Natural killer cell (primary cell): ENCODE measurements around the gene RRBP1. TPM values are rescaled to one million over a fixed set of nuclear protein-coding genes. Genes with fewer than 3 reads are reported as not detected.
A peak's percentile ranks its signal among the peaks of the same experiment; 100 is the strongest.

Experiments used
- ATAC-seq, 3 donors: fragments of 150-1000 bp in 2 of 3; fragments of 200-7000 bp in 1 of 3; cut with Tn5 transposase; 1 replicate in 1 of 3; 2 replicates in 2 of 3; pipeline ENCODE4 v1.10.0; 2021; ENCODE audit warnings: mild to moderate bottlenecking in 2 of 3, moderate library complexity in 2 of 3
- DNase-seq, 2 donors: peaks; one replicate each; pipeline versions ENCODE4 v3.0.0 to v3.0.0-alpha.2; 2013 to 2021; ENCODE audit warnings: mixed read lengths in 1 of 2
- H3K27ac ChIP-seq: one replicate; pipeline ENCODE4 v1.5.1; 2013; ENCODE audit warnings: mild to moderate bottlenecking, low read length
- H3K27me3 ChIP-seq: one replicate; pipeline ENCODE4 v1.6.1; 2013; ENCODE audit warnings: low read length; ENCODE audit not compliant: control insufficient read depth, insufficient read depth
- H3K36me3 ChIP-seq: one replicate; pipeline ENCODE4 v1.6.1; 2013; ENCODE audit warnings: low read length; ENCODE audit not compliant: control insufficient read depth, insufficient read depth
- H3K4me1 ChIP-seq: one replicate; pipeline ENCODE4 v1.6.1; 2013; ENCODE audit warnings: low read length; ENCODE audit not compliant: control insufficient read depth, insufficient read depth
- H3K4me3 ChIP-seq: one replicate; pipeline ENCODE4 v1.5.1; 2013; ENCODE audit warnings: low read length
- H3K9me3 ChIP-seq: one replicate; pipeline ENCODE4 v1.6.1; 2013; ENCODE audit warnings: low read length; ENCODE audit not compliant: control insufficient read depth, insufficient read depth
- H3K27ac Mint-ChIP-seq, 2 donors: one replicate each; pipeline ENCODE4 v1.8.0; 2022; ENCODE audit warnings: mild to moderate bottlenecking in 2 of 2, mixed read lengths in 2 of 2, moderate library complexity in 1 of 2
- H3K27me3 Mint-ChIP-seq, 2 donors: one replicate each; pipeline ENCODE4 v1.8.0; 2022; ENCODE audit warnings: low read depth in 2 of 2, mixed read lengths in 2 of 2
- H3K36me3 Mint-ChIP-seq: one replicate; pipeline ENCODE4 v1.8.0; 2022; ENCODE audit warnings: mixed read lengths
- H3K4me1 Mint-ChIP-seq, 2 donors: one replicate each; pipeline ENCODE4 v1.8.0; 2022; ENCODE audit warnings: mixed read lengths in 2 of 2
- H3K4me3 Mint-ChIP-seq: one replicate; pipeline ENCODE4 v1.8.0; 2022; ENCODE audit warnings: mild to moderate bottlenecking, moderate library complexity, mixed read lengths
- H3K9me3 Mint-ChIP-seq, 2 donors: one replicate each; pipeline ENCODE4 v1.8.0; 2022; ENCODE audit warnings: mixed read lengths in 2 of 2
- WGBS: methylation state at CpG from one replicate; pipeline ENCODE4 v1.1.7; 2013; ENCODE audit warnings: missing lambda C conversion rate; ENCODE audit not compliant: insufficient coverage; 5-methylcytosine and 5-hydroxymethylcytosine counted together
- intact Hi-C: fragments of 100-400 bp; cut with micrococcal nuclease; formaldehyde crosslinking; loops from one replicate; pipeline ENCODE4 v1.14.2; 2022
- total RNA-seq, 4 donors: library from RNA; stranded (reverse); fragments of 120-200 nt in 1 of 4; gene quantifications; one replicate each; pipeline versions ENCODE4 v1.2.3 to v1.2.4, GENCODE V29; 2013 to 2022
- TF ChIP-seq, protein P1 (sequence below): fragments of 200-600 bp; IDR thresholded peaks from one replicate; pipeline ENCODE4 v1.8.0; 2022; ENCODE audit warnings: antibody characterized with exemption

Gene RRBP1
- total RNA-seq, 3 donors from 2014 or later (not counting 1 experiment from before 2014, with no cell fraction given): 88.3 to 95.4 (median 90.1) TPM

DNA sequence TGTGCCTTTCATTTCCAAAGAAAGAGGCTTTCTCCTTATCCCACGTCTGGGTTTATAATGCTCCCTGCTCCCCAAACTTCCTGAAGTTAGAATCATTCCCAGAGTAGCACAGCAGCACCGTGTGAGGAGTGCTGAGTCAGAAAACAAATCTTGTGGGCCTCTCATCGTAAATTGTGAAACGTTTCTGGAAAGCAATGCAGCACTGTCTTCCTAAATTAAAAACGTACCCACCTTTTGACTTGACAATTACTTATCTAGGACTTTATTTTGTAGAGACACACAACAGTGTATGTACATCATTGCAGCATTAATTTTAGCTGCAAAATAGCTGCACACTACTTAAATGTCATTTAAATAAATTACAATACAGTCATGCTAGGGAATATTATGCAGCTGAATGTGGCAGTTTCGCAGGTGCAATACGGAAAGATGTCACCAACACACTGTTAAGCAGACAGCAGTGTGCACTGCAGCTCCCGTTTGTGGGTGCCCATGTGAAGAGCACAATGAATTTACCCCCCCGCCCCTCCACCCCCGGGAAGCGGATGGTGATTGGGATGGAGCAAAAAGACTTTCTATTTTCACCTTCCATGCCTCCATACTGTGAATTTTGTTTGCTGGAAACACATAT lies 30.8 kb downstream of the RRBP1 start:
- Histone ChIP-seq H3K36me3 (peaks cover 2% of the 10 kb centered on the region), H3K27ac (no peak overlapping the region), H3K9me3 (no peaks in the 10 kb centered on the region), H3K4me1 (peaks cover 26% of the 10 kb centered on the region), H3K4me3 (no peak overlapping the region), H3K27me3 (no peaks in the 10 kb centered on the region)
- H3K4me3 Mint-ChIP-seq: no peak overlapping the region
- no peak for DNase-seq
- TF ChIP-seq, protein P1, sequence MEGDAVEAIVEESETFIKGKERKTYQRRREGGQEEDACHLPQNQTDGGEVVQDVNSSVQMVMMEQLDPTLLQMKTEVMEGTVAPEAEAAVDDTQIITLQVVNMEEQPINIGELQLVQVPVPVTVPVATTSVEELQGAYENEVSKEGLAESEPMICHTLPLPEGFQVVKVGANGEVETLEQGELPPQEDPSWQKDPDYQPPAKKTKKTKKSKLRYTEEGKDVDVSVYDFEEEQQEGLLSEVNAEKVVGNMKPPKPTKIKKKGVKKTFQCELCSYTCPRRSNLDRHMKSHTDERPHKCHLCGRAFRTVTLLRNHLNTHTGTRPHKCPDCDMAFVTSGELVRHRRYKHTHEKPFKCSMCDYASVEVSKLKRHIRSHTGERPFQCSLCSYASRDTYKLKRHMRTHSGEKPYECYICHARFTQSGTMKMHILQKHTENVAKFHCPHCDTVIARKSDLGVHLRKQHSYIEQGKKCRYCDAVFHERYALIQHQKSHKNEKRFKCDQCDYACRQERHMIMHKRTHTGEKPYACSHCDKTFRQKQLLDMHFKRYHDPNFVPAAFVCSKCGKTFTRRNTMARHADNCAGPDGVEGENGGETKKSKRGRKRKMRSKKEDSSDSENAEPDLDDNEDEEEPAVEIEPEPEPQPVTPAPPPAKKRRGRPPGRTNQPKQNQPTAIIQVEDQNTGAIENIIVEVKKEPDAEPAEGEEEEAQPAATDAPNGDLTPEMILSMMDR: no peak
- no peak overlapping the region for H3K27ac Mint-ChIP-seq
- H3K36me3 Mint-ChIP-seq: no peaks in the 10 kb centered on the region
- WGBS: 47% methylated on average over 8 of the region's 11 CpGs
- ATAC-seq: no peak
- no peaks in the 10 kb centered on the region for H3K27me3 Mint-ChIP-seq
- peaks cover 20 to 51% of the 10 kb centered on the region in 2 donors for H3K4me1 Mint-ChIP-seq
- intact Hi-C loops: no loop called here
- H3K9me3 Mint-ChIP-seq: no peaks in the 10 kb centered on the region

DNA sequence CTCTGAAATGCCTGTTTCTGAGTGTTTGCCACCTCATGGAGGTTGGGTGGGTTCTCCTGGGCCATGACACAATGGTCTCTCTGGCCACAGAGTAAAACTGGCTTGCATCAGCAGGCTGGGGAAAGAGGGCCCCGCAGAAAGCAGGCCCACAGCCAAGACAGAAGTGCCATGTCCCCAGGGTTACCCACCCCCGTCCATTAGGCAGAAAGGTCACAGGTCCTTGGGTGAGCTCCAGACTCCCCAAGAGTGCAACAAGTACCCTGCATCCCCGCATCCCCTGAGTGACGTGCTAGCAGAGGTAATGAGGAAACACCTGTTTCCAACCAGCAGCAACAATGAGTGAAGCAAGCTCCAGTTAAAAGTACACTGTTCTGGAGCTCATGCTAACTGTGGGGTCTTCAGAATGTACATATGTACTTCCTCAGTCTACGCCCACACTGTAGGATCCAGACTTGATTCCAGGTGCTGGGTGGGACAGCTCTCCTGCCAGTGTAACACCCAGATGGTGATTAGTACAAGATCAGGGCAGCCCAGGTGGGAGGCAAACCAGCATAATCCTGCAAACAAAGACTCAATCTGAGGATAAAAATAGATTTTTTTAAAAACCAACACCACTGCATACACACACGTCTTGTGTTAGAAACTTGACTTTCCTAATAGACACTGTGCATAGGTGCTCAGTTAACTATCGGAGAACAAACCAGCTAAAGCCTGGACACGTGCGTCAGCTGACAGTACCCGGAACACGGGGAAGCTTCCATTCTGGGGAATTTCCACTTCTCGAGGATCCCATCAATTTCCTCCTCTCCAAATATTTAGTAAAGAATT lies 31.5 kb downstream of the RRBP1 start:
- Histone ChIP-seq H3K9me3 (no peaks in the 10 kb centered on the region), H3K27ac (no peak overlapping the region), H3K4me1 (peaks cover 26% of the 10 kb centered on the region), H3K4me3 (no peak overlapping the region), H3K36me3 (no peaks in the 10 kb centered on the region), H3K27me3 (no peaks in the 10 kb centered on the region)
- H3K4me1 Mint-ChIP-seq: peaks cover 18 to 50% of the 10 kb centered on the region in 2 donors
- ATAC-seq (no peak), DNase-seq (no peak)
- intact Hi-C loops: no loop called here
- no peaks in the 10 kb centered on the region for H3K27me3 Mint-ChIP-seq
- TF ChIP-seq, protein P1: no peak
- no peak overlapping the region for H3K4me3 Mint-ChIP-seq
- H3K27ac Mint-ChIP-seq: no peak overlapping the region
- 78% methylated on average over 12 of the region's 12 CpGs for WGBS
- H3K9me3 Mint-ChIP-seq: no peaks in the 10 kb centered on the region
- H3K36me3 Mint-ChIP-seq: no peaks in the 10 kb centered on the region

DNA sequence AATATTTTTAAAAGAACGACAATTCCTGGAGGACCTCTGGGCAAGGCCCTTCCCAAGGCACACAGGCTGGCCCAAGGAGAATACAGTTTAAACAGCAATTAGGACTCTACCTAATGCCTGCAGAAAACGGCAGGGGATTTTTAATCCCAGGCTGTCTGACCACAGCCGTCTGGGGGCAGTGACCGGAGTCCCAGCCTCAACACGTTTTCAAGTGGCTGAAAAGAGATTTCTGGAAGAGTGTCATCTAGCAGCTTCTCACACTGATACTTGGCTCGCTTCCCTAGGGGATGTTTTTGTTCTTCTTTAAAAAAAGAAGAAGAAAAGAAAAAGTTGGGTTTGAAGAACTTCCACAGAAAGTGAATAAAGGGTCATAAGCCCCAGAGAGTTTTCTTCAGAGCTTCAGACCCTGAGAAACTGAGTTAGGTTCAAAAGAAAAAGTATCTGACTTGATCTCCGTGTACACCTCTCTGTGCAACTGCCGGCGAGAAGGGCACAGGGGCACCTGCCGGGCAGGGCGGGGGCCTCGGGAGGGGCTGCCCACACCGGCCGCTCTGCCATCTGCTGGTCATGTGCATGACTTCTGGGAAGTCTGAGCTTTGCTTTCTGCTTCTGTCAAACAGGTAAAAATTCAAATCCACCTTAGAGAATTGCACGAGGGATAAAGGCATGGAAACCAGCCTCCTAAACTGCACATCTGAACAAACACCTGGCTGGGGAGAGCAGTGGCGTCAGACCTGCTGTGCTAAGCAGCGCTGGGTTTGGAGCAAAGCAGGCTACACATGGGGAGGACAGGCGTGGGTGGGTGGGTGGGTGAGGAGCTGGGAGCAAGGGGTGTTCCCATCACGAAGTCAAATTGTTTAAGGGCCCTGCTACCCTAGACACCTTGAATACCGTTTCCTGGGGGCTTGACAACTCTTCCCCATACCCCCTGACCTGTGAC lies 33.0 kb downstream of the RRBP1 start:
- intact Hi-C loops: no loop called here
- H3K27me3 ChIP-seq: no peaks in the 10 kb centered on the region
- TF ChIP-seq, protein P1: peak; percentile 26
- H3K4me3 ChIP-seq: no peak overlapping the region
- no peaks in the 10 kb centered on the region for H3K36me3 ChIP-seq
- peak in 2 of 3 donors; percentile 62 to 74 for ATAC-seq
- H3K27me3 Mint-ChIP-seq: no peaks in the 10 kb centered on the region
- H3K9me3 Mint-ChIP-seq: no peaks in the 10 kb centered on the region
- WGBS: 34% methylated on average over 19 of the region's 20 CpGs
- no peaks in the 10 kb centered on the region for H3K36me3 Mint-ChIP-seq
- peak overlapping the region; percentile 57 to 65 for H3K27ac Mint-ChIP-seq
- H3K4me1 Mint-ChIP-seq: peaks cover 25 to 49% of the 10 kb centered on the region in 2 donors
- no peaks in the 10 kb centered on the region for H3K9me3 ChIP-seq
- no peak overlapping the region for H3K4me3 Mint-ChIP-seq
- peak overlapping the region; percentile 25 for H3K27ac ChIP-seq
- peaks cover 26% of the 10 kb centered on the region for H3K4me1 ChIP-seq
- DNase-seq: peak in 1 of 2 donors; percentile 57
